ENCODE measurements around the gene SMG7.

Gene SMG7

GRCh38 chr1:183590244-183591191 is 118.2 kb downstream of the SMG7 start, which contains the start of gene NCF2:
Gene NCF2 (minus strand): TSS chr1:183590459. CDS start chr1:183590329, 130 bp downstream.
- DNase-seq (ENCODE audit: low read depth in 2 of 2): no peak

GRCh38 chr1:183592733-183593132 is 120.4 kb downstream of the SMG7 start:
- no peak for DNase-seq (ENCODE audit: low read depth in 2 of 2)

GRCh38 chr1:183593356-183593755 is 121.1 kb downstream of the SMG7 start:
- DNase-seq (ENCODE audit: low read depth in 2 of 2): no peak

- DNase-seq (ENCODE audit: low read depth in 2 of 2): no peak
These were observed 123.2 kb downstream of the SMG7 start for GRCh38 chr1:183595537-183595936.

- no peak for DNase-seq (ENCODE audit: low read depth in 2 of 2)
These were observed 124.2 kb downstream of the SMG7 start for GRCh38 chr1:183596500-183596899.

GRCh38 chr1:183597656-183598347 is 125.5 kb downstream of the SMG7 start:
- no peak for DNase-seq (ENCODE audit: low read depth in 2 of 2)

GRCh38 chr1:183598386-183598785 is 126.1 kb downstream of the SMG7 start:
- no peak for DNase-seq (ENCODE audit: low read depth in 2 of 2)

GRCh38 chr1:183600136-183600535 is 127.8 kb downstream of the SMG7 start:
- no peak for DNase-seq (ENCODE audit: low read depth in 2 of 2)

GRCh38 chr1:183600634-183601033 is 128.3 kb downstream of the SMG7 start:
- DNase-seq (ENCODE audit: low read depth in 2 of 2): no peak

GRCh38 chr1:183602510-183602909 is 130.2 kb downstream of the SMG7 start:
- DNase-seq (ENCODE audit: low read depth in 2 of 2): no peak

All from stimulated activated CD8-positive, alpha-beta memory T cell treated with anti-CD3 and anti-CD28 coated beads, Interleukin-7, amount 100 ng/mL, for 4 hours (primary cell).